Esophagus muscularis mucosa (tissue), 3 donors: ENCODE results near the gene PPARA.

ENCODE experiments used
- CTCF ChIP-seq, 3 experiments: fragments of 200-600 bp in 2 of 3; fragments of 450-650 bp in 1 of 3; sonication (generic) in 2 of 3; IDR thresholded peaks; one replicate each; pipeline ENCODE4 v1.5.1; 2017 to 2019; ENCODE audit warnings: antibody characterized with exemption in 3 of 3, mild to moderate bottlenecking in 2 of 3, moderate library complexity in 1 of 3
- POLR2A ChIP-seq: fragments of 450-650 bp; IDR thresholded peaks from one replicate; pipeline ENCODE4 v1.6.1; 2017; ENCODE audit warnings: antibody characterized with exemption, moderate library complexity, mild to moderate bottlenecking, low read depth

- no peak for TF ChIP-seq CTCF (IDR thresholded peaks at IDR 0.05)
- TF ChIP-seq POLR2A, result no peak
These were observed 16.1 kb upstream of the PPARA start for GRCh38 chr22:46134111-46134705.
